PC-3 (cell line): Measurements from ENCODE around the gene ZNF532.

Source experiments
- CTCF ChIP-seq: fragments of 300-600 bp; sonication (generic); conservative IDR thresholded peaks from 2 replicates; pipeline ENCODE4 v1.5.1; 2017; ENCODE audit warnings: antibody characterized with exemption, low read depth, mild to moderate bottlenecking, low read length
- EZH2 ChIP-seq: fragments of 300-600 bp; sonication (generic); IDR thresholded peaks from one replicate; pipeline ENCODE4 v1.6.1; 2017; ENCODE audit warnings: antibody characterized with exemption, mild to moderate bottlenecking, low read length; ENCODE audit not compliant: unreplicated experiment
- EZH2phosphoT487 ChIP-seq: fragments of 300-600 bp; sonication (generic); IDR thresholded peaks from 2 replicates; pipeline ENCODE4 v1.6.1; 2018; ENCODE audit warnings: mild to moderate bottlenecking, antibody characterized with exemption, low read length, borderline replicate concordance

GRCh38 chr18:58941426-58942099 lies 76.9 kb downstream of the ZNF532 start:
- no peak for TF ChIP-seq CTCF
- no peak for TF ChIP-seq EZH2phosphoT487
- no peak for TF ChIP-seq EZH2
